Activated CD8-positive, alpha-beta memory T cell treated with anti-CD3 and anti-CD28 coated beads for 4 hours (primary cell): Measurements from ENCODE around the gene INF2.
"Not testable (repeated sequence)": the region's sequence is repeated elsewhere in the genome, so short reads cannot be mapped to it uniquely, and the experiment has no call there.

Source experiments
- DNase-seq, 2 donors: peaks; one replicate each; pipeline ENCODE4 v3.0.0-alpha.2; 2020; ENCODE audit warnings: low read depth in 2 of 2

Gene INF2

DNA sequence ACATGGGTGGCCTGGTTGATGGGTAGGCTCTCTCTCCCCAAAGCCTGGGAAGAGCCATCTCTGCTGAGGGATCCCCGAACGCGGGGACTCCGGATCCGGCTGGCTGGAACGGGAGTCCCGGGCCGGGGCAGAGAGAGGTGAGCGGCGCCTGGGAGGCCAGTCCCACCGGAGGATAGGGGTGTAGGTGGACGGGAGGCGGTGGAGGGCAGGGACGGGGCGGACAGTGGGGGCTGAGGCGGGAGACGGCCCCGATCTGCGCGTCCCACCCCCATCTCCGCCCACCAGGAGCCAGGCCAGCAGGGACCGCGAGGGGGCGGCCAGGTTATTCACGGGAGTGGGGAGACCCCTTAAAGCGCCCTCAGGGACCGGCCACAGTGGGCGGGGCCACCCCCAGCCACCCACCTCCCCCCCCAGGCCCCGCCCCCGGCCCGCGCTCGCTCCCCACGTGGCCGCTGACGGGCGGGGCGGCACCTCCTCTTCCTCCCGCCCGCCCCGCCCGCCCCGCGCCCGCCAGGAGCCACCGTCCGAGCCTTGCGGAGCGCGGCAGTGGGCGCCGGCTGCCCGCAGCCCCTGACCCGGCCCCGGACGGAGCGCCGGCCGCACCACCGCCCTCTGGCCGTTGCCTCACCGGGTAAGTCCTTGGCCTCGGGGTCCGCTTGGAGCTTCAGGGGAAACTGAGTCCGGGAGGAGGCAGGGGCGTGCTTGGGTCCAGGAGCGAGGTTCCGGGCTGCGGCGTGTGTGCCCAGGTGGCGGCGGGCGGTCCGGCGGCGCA, at the start of gene INF2:
Gene INF2, plus strand, starts transcription at position 510 of the 772 bp plus-strand sequence. CDS start 11,748 bp downstream, outside the sequence.
- DNase-seq = no peak

DNA sequence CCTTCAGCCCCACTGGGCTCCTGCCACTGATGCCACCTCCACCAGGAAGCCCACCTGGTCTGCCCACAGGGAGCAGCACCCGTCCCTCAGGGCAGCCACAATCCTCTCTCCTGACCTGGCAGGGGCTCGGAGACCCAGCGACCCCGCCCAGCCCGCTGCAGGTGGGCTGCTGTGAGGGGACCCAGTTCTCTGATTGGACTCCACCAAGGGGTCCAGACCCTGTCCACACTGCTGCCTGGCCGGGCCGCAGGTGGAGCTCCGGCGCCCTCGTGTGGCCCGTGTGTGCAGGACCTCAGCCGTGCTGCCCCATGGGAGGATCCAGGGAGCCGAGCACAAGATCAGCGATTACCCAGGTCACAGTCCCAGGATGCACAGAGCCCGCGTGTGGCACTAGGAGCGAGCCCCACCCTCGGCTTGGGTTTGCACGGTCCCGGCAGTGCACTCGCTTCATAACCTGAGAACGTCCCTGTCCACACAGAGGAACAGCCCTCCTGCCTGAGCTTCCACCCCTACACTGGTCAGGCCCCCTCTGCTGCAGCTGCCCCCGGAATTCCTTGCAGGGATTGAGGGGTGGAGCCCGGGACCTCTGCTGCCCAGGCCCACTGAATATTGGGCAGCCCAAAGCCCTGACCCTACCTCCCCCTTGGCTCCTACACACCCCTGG, 49.4 kb upstream of the INF2 start:
- no peak for DNase-seq

DNA sequence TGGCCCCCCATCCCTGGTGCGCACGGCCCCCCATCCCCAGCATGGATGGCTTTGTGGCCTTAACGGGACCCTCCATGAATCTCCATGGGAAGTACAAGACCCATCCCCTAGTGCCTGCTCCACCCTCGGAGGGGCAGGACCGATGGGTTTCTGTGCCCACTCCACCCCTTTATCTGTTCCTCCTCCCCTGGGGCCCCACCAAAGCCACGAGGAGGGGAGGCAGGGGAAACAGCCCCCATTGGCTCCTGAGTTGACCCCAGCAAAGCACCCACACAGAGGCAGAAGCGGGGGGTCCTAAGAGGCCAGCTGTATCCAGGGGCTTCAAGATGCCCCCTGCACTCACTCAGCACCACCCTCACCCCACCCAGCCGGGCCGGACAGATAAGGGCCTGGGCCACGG, 48.7 kb upstream of the INF2 start:
- DNase-seq = no peak

DNA sequence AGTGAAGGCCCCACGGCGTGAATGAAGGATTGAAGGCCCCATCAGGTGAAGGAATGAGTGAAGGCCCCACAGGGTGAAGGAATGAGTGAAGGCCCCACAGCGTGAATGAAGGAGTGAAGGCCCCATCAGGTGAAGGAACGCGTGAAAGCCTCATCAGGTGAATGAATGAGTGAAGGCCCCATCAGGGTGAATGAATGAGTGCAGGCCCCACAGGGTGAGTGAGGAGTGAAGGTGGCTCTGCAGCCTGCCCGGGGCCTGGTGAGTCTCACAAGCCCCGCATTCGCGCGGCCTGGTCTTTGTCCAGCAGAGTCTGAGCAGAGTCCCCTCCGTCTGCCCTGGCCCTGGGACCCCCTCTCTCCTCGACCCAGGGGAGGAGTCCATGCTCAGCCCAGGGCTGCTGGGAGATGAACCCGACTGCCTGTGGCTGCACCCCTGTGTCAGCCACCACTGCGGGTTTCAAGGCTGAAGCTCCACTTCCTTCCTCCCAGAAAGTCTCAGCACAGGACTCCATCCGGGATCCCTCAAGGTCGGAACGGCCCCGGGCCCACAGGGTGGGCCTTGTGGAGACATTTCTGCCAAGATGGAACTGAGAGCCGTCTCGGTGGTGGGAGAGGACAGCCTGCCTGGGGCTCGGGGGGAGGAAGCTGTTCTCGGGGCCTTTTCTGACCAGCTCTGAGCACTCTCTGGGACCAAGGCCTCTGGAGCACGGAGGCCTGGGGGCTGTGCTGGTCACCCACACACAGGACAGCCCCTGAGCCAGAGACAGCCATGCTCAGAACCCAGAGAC, 47.5 kb upstream of the INF2 start:
- DNase-seq = no peak

DNA sequence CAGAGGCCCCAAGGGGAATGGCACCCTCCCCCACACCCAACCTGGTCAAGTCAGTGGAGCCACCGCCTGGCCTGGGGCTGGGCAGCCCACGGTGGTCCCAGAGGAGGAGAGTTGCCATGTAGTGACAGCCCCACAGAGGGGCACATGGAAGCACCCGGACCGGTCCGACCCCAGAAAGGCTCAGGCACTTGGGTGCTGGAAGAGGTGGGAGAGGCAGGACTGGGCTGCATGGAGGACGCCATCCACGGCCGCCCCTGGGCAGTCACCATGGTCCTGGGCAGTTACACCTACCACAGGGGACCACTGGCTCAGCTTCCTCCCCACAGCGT, 46.9 kb upstream of the INF2 start:
- no peak for DNase-seq

DNA sequence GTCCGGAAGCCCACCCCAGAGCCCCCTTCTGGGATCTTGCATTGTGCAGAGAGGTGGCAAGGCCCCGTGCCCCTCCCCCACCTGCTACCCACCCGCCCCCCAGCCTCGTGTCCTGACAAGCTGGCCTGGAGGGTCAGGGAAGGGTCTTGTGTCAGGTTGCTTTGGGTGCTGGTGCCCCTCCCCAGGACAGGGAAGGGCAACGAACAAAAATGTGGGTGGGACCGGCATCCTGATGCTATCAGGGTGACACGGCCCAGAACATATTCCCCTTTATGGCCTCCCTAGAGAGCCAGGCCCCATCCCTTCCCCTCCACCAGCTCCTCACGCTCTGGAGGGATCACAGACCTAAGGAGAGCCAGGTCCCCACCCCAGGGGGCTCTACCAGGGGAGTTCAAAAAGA, 46.1 kb upstream of the INF2 start:
- DNase-seq = no peak

DNA sequence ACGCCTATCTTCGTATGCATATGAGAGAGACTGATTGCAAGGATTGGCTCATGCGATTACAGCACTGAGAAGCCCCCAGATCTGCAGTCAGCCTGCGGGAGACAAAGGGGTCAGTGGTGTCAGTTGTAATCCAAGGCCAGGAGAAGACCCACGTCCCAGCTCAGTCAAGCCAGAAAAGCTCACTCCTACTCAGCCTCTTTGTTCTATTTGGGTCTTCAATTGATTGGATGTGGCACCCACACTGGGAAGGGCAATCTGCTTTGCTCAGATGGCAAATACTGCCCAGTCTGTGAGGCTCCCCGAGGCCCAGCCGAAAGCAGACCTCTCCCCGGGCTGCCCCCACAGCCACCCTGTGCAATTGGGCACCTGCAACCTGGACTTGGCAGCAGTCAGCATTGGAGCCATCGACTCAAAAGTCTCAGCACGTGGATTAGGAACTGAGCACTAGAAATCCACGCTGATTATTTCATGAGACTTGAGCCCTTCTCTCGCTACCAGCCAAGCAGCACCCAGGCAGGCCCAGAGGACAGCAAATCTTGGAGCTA, 45.3 kb upstream of the INF2 start:
- DNase-seq = no peak

DNA sequence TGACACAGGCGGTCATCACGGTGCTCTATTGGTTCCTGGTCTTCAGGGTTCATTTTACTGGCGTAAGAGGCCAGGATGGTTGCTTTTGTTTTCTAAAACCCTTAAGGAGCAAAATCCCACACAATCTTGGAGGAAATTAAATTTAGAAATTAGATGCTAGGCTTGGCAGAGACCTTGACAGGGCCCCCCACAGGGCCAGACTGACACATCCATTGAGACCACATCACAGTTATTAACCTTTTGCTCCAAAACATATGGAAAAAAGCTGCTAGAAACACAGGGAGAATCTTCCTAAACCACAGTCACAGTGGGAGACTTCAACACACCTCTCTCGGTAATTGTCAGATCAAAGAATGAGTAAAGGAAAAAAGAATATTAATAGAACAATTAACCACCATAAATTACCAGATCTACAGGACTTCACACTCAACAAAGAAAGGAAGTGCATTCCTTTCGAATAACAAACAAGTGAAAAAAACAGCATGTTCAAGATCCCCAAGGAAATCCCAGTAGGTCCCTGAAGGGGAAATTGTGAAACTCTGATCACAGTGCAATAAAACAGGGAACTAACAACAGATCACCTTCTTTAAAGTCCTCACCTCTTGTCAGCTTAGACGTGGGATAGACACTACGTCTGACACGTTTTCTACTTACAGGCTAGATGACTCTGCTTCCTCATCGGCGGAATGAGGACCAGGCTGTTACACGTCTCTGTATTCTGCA, 44.6 kb upstream of the INF2 start:
- no peak for DNase-seq

DNA sequence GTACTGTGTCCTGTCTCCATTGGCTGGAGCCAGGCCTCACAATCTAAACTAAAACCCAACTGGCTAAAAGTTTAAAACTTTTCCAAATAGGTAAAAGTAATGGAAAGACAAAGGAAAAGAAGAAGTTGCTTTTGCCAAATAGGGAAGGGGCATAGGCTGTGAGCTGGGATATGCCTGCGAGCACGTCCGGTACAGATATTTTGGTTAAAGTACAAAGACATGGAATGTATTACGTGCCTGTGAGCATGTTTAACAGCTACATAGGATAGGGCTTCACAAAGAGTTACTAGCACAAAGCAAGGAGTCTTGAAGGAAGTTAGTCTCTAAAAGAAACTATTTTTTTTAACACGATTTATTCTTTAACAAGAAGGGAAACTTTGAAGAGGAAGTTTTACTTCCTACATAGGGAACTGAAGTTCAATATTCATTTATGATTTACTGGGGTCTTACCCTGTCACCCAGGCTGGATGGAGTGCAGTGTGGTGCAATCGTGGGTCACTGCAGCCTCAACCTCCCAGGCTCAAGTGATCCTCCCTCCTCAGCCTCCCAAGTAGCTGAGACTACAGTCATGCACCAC, 41.9 kb upstream of the INF2 start:
- DNase-seq = no peak

DNA sequence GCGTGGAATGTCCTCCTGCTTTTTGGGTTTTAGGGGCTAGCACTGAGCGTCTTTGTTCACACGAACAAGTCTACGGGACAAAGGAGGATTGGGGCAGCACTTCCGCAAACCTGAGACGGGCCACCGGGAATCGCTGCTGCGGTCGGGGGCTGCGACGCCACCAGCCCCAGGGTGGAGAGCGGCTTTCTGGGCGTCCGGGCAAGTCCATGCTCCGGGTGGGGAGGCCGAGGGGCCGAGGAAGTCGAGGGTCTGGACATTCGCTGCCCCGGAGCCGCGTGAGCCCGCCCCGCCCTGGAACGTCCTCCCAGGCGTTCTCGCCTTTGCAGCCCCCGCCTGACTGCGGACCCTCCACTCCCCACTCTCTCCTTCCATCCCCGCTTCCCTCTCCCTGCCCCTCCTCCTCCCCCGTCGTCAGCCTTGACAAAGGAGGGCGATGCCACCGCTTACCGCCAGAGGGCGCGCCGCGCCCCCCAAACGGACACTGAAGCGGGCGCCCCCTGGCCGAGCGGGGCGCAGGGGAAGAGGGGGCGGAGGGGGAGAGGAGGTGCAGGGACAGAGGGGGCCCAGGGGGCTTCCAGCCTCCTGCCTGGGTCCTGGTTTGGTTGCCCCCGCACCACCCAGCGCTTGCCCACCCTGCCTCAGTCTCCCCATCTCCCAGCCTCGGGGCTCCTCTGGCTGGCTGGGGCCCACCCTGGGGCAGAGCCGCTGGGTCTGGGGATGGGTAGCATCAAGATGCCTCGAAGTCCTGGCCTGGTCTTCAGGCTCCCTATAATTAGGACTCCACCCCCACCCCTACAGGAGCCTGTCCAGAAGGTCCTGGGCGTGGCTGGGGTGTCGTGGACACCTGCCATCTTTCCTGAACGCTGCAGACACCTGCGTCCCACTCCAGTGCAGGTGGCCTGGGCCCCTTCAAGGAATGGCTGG, 39.1 kb upstream of the INF2 start:
- DNase-seq = peak; percentile 31 to 46

DNA sequence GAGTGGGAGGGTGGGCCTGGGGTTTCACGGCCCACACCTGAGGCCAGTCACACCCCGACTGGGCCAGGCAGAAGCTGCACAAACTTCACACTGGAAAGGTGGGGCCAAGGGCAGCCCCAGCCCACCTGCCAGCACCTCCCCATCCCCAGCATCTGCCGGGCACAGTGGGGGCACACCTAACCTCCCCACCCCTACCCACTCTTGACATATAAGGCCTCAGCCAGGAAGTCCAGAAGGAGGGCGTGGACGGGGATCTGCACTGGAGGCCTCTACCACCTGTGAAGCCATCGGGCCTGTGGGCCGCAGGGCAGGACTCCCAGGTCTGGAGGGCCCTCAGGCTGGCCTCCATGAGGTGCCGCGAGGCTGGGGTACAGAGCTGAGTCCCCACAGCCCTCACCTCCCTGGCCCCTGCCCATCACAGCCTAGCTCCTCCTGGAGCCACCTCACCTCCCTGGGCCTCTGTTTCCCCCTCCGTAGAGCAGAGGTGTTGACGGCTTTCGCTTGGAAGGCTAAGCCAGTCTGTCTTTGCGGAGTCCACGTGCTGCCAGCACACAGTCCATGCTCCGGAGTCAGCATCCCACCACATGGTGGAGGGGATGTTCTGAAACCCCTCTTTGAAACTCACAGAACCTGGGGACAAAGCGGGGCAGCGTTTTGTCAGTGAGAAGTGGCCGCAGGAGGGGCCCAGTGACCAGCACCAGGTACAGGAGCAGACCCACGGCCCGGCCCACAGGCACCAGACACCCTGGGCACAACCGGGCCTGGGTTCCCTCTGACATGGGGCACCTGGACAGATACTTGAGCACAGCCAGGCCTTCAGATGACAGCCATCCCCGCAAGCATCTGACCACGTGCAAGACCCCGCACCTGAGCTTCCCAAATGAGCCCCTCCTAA, 38.2 kb upstream of the INF2 start:
- DNase-seq = no peak

DNA sequence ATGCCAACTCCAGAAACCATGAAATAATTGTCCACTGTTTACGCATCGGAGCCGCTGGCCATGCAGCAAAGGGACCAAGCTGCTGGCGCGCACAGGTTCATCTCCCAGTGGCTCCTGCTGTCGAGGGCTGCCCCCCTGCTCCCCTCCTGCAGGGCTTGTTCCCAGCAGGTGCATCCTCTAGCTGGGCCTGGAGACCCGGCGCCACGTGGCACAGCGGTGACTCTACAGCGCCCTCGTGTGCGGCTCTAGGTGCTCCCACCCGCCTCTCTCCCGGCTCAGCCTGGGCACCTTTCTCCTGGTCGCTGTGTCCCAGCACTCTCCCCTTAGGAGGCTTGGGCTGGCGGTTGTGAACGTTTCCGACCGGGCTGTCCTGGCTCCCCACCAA, 37.5 kb upstream of the INF2 start:
- no peak for DNase-seq

DNA sequence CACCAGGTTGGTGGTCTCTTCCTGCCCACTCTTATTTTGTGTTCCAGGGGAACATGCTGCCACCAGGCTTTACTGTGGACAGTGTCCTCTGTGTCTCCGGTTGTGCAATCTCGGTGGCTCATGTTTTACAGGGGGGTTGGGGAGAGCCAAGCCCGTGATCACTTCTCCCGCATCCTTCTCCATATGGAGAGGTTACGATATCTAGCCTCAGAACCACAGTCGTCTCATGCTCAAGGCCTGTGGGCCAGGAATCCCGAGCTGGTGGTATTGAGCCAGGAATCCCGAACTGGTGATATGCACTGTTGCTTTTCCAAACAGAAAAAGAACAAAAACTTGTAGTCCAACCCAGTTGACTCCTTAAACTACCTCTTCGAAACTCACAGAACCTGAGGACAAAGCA, 37.0 kb upstream of the INF2 start:
- no peak for DNase-seq

DNA sequence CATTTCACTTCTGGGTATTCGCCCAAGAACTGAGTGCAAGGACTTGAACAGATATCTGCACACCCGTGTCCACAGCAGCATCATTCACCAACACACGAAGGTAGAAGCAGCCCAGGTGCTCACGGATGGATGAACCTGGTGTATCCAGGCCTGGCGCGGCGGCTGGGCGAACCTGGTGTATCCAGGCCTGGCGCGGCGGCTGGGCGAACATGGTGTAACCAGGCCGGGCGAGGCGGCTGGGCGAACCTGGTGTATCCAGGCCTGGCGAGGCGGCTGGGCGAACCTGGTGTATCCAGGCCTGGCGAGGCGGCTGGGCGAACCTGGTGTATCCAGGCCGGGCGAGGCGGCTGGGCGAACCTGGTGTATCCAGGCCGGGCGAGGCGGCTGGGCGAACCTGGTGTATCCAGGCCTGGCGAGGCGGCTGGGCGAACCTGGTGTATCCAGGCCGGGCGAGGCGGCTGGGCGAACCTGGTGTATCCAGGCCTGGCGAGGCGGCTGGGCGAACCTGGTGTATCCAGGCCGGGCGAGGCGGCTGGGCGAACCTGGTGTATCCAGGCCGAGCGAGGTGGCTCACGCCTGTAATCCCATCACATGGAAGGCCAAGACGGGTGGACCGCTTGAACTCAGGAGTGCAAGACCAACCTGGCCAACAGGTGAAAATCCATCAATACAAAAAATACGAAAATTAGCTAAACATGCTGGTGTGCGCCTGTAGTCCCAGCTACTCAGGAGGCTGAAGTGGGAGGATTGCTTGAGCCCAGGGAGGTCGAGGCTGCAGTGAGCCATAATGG, 36.1 kb upstream of the INF2 start:
- not testable (repeated sequence) for DNase-seq

DNA sequence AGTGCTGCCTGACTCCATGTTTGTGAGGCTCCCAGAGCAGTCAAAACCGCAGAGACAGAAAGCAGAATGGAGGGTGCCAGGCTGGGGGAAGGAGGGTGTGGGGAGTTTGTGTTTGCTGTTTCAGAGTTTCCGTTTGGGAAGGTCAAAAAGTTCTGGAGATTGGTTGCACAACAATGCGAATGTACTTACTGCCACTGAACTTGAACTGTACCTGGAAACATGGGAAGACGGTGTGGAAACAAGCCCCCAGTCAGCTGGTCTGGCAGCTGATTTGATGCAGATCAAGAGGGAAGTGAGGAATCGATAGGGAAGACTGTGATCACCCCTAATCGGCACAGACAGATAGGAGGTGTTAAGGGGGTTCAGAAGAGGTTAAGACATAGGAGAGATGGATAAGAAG, 35.3 kb upstream of the INF2 start:
- DNase-seq = no peak

DNA sequence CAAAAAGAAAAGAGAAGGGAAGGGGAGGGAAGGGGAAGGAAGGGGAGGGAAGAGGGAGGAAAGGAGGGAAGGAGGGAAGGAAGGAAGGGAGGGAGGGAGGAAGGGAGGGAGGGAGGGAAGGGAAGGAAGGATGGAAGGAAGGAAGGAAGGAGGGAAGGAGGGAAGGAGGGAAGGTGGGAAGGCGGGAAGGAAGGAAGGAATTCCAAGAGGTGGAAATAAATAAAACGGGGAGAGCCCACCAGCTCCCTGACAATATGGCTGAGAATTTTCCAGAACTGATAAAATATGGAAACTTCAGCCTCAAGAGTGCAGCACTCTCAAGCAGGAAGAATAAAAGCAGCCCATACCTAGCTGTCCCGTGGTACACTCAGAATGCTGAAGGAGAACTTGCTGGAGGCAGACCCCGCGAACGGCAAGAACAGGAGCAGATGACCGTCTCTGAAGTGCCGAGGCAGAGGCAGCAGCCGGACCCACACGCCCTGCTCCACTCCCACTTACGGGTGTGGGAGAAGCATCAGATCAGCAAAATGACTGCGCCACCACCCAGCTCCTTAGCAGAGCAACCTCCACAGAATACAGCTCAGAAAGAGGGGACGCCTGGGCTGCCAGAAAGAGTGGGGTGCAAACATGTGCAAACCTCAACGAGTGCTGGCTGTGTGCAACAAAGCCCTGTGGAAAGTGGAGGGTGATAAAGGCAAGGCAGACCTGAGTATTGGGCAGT, 34.1 kb upstream of the INF2 start:
- no peak for DNase-seq

DNA sequence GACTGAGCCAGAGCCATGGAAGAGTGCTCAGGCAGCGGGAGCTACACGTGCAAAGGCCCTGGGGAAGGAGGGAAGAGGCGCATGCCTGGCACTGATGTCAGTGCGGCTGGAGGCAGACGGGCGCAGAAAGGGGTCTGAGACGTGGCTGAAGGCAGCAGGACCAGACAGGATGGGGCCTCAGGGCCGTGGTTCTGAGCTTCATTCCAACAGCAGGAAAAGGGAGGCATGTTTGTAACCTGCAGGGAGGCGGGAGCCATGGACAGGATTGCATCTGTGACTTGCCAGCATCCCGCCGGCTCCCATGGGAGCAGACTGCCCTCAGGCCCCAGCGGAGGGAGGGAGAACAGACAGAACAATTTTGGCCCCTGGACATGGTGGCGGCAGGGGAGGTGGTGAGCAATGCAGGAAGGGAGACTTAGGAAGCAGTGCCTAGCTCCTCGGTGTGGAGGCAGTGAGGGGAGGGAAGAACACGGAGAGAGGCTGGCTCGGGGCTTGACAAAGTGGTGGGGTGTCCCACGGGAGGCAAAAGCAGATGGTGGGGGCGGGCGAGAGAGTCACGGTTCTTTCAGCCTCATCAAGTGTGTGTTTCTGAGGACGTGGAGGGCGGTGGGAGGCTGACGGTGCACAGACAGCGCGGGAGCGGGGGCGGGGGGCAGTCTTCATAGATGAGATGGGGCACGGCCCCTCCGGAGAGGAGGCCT, 33.3 kb upstream of the INF2 start:
- no peak for DNase-seq
